Activated CD8-positive, alpha-beta T cell treated with anti-CD3 and anti-CD28 coated beads for 36 hours (primary cell): Measurements from ENCODE around the gene GNB1. TPM values are rescaled to one million over a fixed set of nuclear protein-coding genes. Genes with fewer than 3 reads are reported as not detected.
"Not testable (repeated sequence)": the region's sequence is repeated elsewhere in the genome, so short reads cannot be mapped to it uniquely, and the experiment has no call there.

Experiments
- ATAC-seq: fragments of 200-7000 bp; cut with Tn5 transposase; one replicate; pipeline ENCODE4 v1.10.0; 2021; ENCODE audit warnings: mild to moderate bottlenecking, moderate library complexity
- CTCF ChIA-PET: fragments of 350-600 bp; sonication (Branson Sonifier 250); formaldehyde crosslinking; loops from one replicate; lab custom pipeline; 2021; ENCODE audit warnings: antibody characterized with exemption; lab: Charles Lee
- POLR2A ChIA-PET: fragments of 350-600 bp; sonication (Branson Sonifier 250); formaldehyde crosslinking; loops from one replicate; lab custom pipeline; 2021; ENCODE audit warnings: antibody characterized with exemption; lab: Charles Lee
- DNase-seq: peaks from one replicate; pipeline ENCODE4 v3.0.0-alpha.2; 2020
- H3K27ac Mint-ChIP-seq: one replicate; pipeline ENCODE4 v1.8.0; 2021; ENCODE audit warnings: mild to moderate bottlenecking, mixed read lengths
- H3K27me3 Mint-ChIP-seq: one replicate; pipeline ENCODE4 v1.8.0; 2021; ENCODE audit warnings: mixed read lengths
- H3K36me3 Mint-ChIP-seq: one replicate; pipeline ENCODE4 v1.8.0; 2021; ENCODE audit warnings: low read depth, mixed read lengths
- H3K4me1 Mint-ChIP-seq: one replicate; pipeline ENCODE4 v1.8.0; 2021; ENCODE audit warnings: low read depth, mixed read lengths
- H3K4me3 Mint-ChIP-seq: one replicate; pipeline ENCODE4 v1.8.0; 2021; ENCODE audit warnings: mild to moderate bottlenecking, moderate library complexity, mixed read lengths
- H3K9me3 Mint-ChIP-seq: one replicate; pipeline ENCODE4 v1.8.0; 2021; ENCODE audit warnings: mixed read lengths
- intact Hi-C: fragments of 100-400 bp; cut with micrococcal nuclease; formaldehyde crosslinking; loops from one replicate; pipeline ENCODE4 v1.10.0; 2022
- total RNA-seq, 2 experiments: library from RNA; stranded (reverse); gene quantifications; one replicate each; pipeline ENCODE4 v1.2.3, GENCODE V29; 2021
- TF ChIP-seq, protein P1 (sequence below): fragments of 200-600 bp; IDR thresholded peaks from one replicate; pipeline ENCODE4 v1.8.0; 2022; ENCODE audit warnings: antibody characterized with exemption, mild to moderate bottlenecking

Gene GNB1
- total RNA-seq, 2 experiments from 2014 or later, result 318 to 330 TPM

DNA sequence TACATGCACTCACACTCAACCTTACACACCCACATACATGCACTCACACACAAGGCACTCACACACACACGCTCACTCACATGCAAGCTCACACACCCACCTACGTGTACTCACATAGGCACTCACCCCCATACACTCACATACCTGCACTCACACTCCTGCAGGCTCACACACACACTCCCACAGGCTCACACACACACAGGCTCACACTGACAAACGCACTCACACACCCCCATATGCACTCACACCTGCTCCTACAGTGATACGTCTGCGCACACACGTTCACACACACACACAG is 47.3 kb upstream of the GNB1 start:
- ChIA-PET POLR2A (no interaction called here), CTCF (no interaction called here)
- ATAC-seq, result no peak
- TF ChIP-seq, protein P1, sequence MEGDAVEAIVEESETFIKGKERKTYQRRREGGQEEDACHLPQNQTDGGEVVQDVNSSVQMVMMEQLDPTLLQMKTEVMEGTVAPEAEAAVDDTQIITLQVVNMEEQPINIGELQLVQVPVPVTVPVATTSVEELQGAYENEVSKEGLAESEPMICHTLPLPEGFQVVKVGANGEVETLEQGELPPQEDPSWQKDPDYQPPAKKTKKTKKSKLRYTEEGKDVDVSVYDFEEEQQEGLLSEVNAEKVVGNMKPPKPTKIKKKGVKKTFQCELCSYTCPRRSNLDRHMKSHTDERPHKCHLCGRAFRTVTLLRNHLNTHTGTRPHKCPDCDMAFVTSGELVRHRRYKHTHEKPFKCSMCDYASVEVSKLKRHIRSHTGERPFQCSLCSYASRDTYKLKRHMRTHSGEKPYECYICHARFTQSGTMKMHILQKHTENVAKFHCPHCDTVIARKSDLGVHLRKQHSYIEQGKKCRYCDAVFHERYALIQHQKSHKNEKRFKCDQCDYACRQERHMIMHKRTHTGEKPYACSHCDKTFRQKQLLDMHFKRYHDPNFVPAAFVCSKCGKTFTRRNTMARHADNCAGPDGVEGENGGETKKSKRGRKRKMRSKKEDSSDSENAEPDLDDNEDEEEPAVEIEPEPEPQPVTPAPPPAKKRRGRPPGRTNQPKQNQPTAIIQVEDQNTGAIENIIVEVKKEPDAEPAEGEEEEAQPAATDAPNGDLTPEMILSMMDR, result no peak
- intact Hi-C loops, result no loop called here
- Mint-ChIP-seq H3K4me1 (no peaks in the 10 kb centered on the region), H3K27ac (no peak overlapping the region), H3K4me3 (no peak overlapping the region), H3K27me3 (no peaks in the 10 kb centered on the region), H3K36me3 (peaks cover 2% of the 10 kb centered on the region), H3K9me3 (peaks cover 5% of the 10 kb centered on the region)
- no peak for DNase-seq

DNA sequence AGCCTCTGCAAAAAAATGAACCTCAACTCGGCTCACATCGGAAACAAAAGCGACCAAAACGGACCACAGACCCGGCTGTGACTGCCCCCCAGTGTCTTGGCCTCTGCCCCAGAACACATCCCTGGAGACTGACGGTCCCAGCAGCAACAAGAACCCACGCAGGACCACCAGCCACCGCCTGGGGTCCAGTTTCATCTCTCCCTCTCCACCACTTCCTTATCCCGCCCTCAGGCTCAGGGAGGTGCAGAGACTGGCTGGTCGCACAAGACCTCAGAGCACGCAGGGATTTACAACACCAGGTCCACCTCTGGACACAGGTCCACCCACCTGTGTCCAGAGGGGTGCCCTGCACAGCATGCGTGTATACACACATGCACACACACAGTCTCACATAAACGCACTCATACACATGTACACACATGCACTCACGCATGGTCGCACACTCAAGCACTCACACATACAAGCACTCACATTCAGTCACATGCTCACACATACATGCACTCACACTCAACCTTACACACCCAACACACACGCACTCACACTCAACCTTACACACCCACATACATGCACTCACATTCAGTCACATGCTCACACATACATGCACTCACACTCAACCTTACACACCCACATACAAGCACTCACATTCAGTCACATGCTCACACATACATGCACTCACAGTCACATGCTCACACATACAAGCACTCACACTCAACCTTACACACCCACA is 46.8 kb upstream of the GNB1 start:
- DNase-seq, result no peak
- no peaks in the 10 kb centered on the region for H3K27me3 Mint-ChIP-seq
- no peak overlapping the region for H3K4me3 Mint-ChIP-seq
- ATAC-seq, result no peak
- H3K27ac Mint-ChIP-seq, result no peak overlapping the region
- ChIA-PET POLR2A (no interaction called here), CTCF (no interaction called here)
- intact Hi-C loops, result no loop called here
- H3K9me3 Mint-ChIP-seq, result peaks cover 5% of the 10 kb centered on the region
- peaks cover 2% of the 10 kb centered on the region for H3K36me3 Mint-ChIP-seq
- no peaks in the 10 kb centered on the region for H3K4me1 Mint-ChIP-seq
- TF ChIP-seq, protein P1, result no peak

DNA sequence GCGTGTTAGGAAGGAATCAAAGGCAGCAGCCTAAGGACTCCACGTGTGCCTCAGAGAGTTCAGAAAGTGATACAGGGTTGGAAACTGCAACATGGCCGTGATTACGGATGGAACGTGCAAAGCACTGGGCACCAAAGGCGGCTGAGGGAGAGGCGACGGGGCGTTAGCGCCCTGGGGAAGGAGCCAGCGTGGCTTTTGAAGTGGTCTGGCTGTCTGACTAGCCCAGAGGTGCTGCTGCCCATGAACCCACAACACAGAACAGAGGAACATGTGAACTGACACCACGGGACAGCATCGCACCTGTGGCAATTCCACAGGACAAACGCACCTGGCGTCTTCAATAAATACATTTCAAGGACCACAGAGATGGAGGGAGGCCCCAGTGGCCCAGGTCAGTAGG is 46.2 kb upstream of the GNB1 start:
- POLR2A ChIA-PET, result no interaction called here
- CTCF ChIA-PET, result no interaction called here
- Mint-ChIP-seq H3K9me3 (peaks cover 5% of the 10 kb centered on the region), H3K4me3 (no peak overlapping the region), H3K4me1 (no peaks in the 10 kb centered on the region), H3K36me3 (peaks cover 2% of the 10 kb centered on the region), H3K27ac (no peak overlapping the region), H3K27me3 (no peaks in the 10 kb centered on the region)
- intact Hi-C loops, result no loop called here
- ATAC-seq (no peak), DNase-seq (no peak)
- TF ChIP-seq, protein P1, result no peak

DNA sequence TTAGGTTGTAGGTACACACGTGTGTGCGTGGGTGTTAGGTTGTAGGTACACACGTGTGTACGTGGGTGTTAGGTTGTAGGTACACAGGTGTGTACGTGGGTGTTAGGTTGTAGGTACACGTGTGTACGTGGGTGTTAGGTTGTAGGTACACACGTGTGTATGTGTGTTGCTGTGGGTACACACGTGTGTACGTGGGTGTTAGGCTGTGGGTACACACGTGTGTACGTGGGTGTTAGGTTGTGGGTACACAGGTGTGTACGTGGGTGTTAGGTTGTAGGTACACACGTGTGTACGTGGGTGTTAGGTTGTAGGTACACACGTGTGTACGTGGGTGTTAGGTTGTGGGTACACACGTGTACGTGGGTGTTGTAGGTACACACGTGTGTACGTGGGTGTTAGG is 44.0 kb upstream of the GNB1 start:
- CTCF ChIA-PET, H3K27me3 Mint-ChIP-seq, ATAC-seq, POLR2A ChIA-PET, H3K36me3 Mint-ChIP-seq, H3K4me3 Mint-ChIP-seq, H3K4me1 Mint-ChIP-seq, H3K9me3 Mint-ChIP-seq, DNase-seq, intact Hi-C loops, H3K27ac Mint-ChIP-seq: not testable (repeated sequence)

DNA sequence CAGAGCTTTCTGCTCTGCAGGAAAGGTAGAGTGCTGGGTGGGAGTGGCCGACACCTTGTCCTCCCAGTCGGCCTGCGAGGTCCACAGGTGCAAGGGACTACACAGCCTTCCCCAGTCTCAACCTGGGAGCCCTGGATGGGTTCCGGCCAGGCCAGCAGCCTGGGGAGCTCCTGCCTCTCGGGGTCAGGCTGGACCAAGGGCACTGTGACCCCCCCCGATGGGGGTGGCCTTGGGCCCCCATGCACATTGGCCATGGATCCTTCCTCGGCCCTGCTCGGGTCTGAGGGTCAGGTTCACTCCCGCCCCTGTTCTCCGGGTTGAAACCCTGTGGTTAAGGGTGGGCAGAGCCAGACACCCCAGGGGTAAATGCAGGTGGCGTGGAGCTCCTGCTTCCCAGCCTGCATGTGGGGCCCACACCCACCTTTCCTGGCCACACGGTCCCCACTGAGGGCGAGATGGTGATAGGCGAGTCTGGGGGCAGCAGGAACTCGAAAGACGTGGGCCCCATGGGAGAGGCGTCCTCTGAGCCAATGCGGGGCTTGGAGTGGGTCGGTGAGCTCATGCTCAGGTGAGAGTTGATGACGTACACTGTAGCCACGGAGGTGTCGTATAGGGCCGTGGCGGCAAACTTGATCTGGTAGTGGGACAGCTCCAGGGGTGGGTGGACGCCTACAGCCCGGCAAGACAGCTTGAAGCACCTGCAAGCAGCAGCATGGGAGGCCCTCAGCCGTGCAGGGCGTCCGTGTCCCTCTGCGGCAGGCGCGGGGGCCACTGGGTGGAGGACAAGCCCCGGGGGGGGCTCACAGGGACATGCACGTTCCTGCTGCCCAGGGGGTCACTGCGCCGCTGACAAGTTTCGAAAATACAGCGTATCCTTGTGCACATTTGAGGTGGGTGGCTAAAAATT is 39.0 kb upstream of the GNB1 start:
- ChIA-PET CTCF (interaction anchor here (0.9 to 1.5 kb wide), 3 partner anchors 14 to 114 kb away, joined by 3 to 7 read pairs (median 5); no protein-coding TSS in a partner anchor), POLR2A (interaction anchor here (1.4 kb wide), 1 partner anchor 115 kb away, joined by 4 read pairs; no protein-coding TSS in a partner anchor)
- H3K36me3 Mint-ChIP-seq, result peaks cover 2% of the 10 kb centered on the region
- no peak for ATAC-seq
- H3K4me1 Mint-ChIP-seq, result no peaks in the 10 kb centered on the region
- no peak overlapping the region for H3K4me3 Mint-ChIP-seq
- no peak overlapping the region for H3K27ac Mint-ChIP-seq
- H3K9me3 Mint-ChIP-seq, result peaks cover 5% of the 10 kb centered on the region
- intact Hi-C loops, result no loop called here
- TF ChIP-seq, protein P1, result no peak
- no peak for DNase-seq
- no peaks in the 10 kb centered on the region for H3K27me3 Mint-ChIP-seq
